HG03378 (cell line): Measurements from ENCODE around the gene OR4S2.
A peak's percentile ranks its signal among the peaks of the same experiment; 100 is the strongest.

Source experiments
- ATAC-seq: cut with Tn5 transposase; IDR thresholded peaks from one replicate; pipeline ENCODE4 v1.9.1; 2021; ENCODE audit warnings: mild to moderate bottlenecking, moderate library complexity; ENCODE audit not compliant: unreplicated experiment

The OR4S2 gene, protein sequence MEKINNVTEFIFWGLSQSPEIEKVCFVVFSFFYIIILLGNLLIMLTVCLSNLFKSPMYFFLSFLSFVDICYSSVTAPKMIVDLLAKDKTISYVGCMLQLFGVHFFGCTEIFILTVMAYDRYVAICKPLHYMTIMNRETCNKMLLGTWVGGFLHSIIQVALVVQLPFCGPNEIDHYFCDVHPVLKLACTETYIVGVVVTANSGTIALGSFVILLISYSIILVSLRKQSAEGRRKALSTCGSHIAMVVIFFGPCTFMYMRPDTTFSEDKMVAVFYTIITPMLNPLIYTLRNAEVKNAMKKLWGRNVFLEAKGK

DNA sequence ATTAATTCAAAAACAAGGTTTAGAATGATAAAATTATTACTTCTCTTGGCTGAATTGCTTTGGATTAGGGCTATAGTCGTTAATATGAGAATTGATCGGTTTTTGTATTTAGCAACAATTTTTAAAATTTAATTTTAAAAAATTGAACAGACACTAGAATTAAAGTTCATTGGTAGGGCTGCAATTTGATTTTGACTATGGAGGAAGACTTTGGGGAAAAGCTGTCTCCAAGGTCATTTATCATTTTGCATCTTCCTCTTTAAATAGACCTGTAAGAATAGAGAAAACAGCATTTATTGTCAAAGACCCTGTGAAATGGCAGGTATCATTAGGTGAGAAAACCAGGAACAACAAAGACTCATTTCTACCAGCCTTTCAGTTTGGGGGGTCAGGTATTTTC lies at the start of gene OR4S2:
Gene OR4S2, plus strand, starts transcription at position 301 of the 400 bp plus-strand sequence. CDS start 2,577 bp downstream, outside the sequence.
- no peak for ATAC-seq

DNA sequence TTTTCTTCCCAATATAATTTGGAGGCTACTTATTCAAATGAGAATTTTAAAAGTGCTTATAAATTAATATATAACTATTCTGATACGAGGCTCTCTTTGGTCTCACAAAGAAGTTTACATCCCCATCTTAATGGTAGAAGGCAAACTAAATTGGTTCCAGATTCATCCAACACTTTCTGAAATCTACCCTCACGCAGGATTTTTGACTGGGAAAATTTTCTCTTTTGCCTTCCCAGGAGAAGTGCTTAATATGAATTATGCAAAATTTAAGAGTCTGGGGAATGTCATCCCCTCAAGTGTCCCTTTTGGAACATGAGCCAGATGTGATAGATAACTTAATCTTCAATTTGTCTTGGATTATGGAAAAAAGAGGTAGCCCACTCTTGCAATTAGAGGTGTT lies 40.6 kb upstream of the OR4S2 start, which contains the start of gene OR4C11:
Gene OR4C11, minus strand, starts transcription at position 101 of the 400 bp plus-strand sequence. CDS start 3,272 bp downstream, outside the sequence.
- ATAC-seq, result no peak

DNA sequence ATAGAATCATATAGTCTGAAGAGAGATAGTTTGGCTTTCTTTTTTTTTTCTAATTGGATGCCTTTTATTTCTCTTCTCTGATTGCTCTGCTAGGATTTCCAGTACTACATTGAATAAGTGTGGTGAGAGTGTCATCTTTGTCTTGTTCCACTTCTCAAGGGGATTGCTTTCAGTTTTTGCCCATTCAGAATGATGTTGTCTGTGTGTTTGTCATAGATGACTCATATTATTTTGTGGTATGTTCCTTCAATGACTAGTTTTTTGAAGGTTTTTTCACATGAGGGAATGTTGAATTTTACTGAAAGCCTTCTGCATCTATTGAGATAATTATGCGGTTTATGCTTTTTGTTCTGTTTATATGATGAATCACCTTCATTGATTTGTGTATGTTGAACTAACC lies 23.6 kb upstream of the OR4S2 start:
- no peak for ATAC-seq

DNA sequence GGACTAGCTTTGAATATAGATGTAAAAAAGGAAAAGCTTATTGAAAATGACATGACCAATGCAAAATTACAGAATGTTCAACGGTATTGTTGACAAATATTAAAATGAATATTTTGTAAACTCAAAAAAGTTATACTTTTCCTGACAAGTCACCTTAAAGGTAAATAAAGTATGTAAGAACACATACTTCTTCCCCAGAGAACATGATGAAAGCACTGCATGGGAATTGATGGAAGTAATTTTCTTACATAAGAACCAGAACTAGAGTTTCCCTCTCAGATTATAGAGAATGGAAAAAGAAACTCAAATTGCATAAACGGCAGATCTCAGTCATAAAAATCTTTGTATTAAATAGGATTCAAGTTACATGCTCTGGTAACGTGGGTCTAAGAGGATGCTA lies 13.3 kb upstream of the OR4S2 start, which contains the start of gene OR4P4:
Gene OR4P4, plus strand, starts transcription at position 301 of the 400 bp plus-strand sequence.
- no peak for ATAC-seq

DNA sequence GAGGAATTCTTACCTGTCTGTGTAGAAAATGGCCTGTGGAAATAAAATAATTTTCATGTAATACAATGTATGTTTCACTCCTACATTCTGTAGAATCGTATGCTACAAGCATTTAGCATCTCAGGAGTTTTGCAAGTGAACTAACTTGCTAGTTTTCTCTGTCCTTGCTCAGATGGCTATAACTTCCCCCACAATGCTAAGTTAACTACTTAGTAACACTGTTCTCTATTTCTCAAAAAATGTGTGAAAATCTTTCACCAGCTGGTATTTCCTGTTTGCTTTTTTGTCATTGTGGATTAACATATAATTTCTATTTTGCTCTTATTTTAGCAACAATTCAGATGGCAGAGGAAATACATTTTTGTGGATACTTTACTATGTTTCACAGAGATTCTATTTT lies 4.4 kb downstream of the OR4S2 start:
- ATAC-seq, result no peak

DNA sequence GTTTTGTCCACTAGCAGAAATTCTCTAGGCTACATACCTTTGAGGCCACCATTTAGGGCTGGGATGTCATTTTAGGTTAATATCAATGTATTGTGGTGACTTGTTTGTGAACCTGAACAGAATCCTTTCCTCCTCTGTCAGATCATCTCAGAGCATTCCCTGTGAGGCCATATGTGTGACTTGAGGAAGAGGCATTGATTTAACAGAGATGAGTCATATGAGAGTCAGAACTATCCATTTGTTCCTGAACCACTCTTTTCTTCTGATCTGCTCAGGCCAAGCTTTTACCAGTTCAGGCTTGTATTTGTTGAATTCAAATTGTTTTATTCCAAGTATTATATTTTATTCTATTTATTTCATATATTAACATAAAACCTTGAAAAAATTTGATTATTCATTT lies 7.0 kb downstream of the OR4S2 start:
- no peak for ATAC-seq

DNA sequence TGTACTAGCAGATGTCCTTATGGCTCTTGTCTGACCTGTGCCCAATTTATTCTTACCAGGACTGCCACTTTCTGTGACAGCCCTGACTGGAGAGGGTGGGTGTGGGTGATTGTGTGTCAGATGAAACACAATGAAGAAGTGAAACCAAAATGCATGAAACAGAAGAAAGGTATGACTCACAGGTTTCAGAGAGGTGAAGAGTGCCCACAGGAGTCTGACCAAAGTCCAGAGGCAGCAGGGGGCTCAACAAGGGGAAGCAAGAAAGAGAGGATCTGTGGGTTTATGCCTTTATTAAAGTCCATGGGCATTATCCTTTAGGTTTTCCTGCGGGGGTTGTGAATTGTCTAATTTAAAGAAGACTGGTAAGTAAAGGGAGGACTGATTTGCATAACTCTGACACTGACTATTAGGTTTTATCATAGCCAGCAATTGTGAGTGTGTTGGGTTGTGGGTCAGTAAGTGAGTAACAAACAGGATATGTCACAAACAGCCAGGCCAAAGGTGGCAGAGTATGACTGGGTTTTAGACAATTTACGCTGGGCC lies 10.0 kb downstream of the OR4S2 start:
- peak; percentile 98 for ATAC-seq

DNA sequence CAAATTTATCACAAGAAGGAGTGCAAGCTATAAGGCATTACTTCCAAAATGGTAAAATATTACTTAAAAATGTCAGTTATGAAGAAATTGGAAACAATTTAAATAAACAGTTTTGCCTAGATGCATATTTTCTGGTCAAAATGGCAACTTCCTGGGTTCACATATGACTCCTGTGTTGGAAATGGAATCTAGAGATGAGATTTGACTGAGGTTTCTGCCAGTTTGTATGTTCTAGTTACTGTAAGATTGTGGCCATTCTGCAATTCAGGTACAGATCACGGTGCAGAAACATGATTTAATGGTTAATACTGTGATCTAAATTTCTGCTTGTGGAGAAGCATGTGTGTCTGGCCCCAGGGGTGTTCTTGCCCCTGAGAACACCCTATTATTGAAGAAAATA lies 10.5 kb downstream of the OR4S2 start:
- ATAC-seq, result peak; percentile 43

DNA sequence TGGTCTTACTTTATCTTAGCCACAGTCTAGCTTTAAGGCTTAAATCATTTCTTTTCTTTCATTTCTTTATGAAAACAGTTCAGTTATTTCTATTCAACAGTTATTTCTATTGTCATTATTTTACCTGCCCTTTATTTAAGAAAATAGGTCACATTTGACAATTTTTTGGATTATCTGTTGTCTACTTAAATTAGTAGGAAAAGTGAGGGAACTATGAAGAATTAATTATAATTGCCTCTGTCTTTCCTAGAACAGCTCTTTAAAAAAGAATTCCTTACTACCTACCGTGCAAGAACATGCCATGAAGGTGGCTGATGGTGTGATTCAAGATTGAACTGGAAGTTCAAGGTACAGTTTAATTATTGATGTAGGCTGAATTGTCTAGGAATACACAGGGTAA lies 13.8 kb downstream of the OR4S2 start, which contains the start of gene OR4C6:
Gene OR4C6, plus strand, starts transcription at position 301 of the 400 bp plus-strand sequence. CDS start 2,966 bp downstream, outside the sequence.
- no peak for ATAC-seq

DNA sequence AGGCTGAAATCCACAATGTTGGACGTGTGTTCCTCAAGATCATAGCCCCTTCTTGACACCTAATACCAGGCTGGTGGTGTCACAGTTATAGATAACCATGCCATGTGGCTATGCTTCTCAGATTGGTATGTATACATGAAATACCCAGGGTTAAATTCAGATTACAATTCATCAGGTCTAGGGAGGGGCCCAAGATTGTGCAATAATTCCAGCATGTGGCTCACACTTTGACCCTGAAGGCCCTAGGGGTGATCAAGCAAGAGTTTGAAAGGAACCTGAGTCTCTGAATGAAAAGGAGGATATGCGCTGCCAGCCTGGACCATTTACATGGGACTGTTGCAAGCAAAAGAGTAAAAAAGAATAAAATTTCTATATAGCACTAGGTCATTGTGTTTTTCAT lies 21.2 kb downstream of the OR4S2 start:
- ATAC-seq, result no peak

DNA sequence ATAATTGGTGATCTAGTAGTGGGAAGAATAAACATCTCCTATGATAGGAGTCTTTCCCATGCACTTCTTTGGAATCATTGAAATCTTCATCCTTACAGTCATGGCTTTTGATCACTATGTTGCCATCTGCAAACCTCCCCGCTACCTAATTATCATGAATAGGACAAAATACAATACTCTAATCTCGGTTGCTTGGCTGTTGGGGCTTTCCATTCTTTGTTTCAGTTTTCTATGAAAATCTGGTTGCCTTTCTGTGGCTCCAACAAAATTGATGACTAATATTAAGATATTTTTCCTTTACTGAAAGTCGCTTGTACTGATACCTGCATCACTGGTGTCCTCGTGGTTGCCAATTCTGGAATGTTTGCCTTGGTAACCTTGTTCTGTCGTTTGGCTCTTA lies 25.7 kb downstream of the OR4S2 start:
- ATAC-seq, result no peak

DNA sequence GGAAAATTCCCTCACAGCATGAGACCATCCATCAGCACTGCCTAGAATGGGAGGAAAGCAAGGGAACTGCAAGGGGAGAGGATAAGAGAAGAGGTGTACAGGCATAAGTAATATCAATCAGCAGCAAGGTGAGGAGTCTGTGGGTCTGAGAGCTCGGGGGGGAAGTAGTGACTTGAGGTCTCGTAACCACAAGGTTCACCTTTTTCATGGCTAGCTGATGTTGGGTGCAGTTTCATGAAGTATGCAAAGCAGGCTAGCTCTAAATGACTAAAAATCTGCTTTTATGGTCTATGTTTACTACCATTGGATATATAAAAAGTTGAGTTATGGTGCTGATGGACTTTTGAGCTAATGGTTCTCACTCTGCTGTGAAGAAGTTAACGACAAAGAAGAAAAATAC lies 49.7 kb downstream of the OR4S2 start:
- ATAC-seq, result peak; percentile 96

DNA sequence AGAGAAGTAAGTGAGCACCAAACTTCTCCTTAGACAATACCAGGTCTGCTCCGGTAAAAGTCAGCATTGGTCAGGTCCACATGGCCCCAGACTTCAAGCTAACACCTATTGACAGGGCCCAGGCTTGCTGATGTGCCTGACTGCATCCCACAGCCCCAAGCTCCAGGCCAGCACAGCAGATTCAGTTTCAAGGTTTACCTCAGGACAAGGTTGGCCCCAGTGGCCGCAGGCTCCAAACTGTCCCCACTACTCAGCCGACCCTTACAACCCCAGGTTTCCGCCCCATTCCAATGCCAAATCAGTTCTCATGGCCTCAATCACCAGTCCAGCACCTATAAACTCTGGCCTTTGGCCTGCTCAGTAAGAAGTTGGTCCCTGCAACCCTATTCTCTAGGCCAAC lies 53.3 kb downstream of the OR4S2 start:
- ATAC-seq, result no peak
